OCI-LY7 (cell line): ENCODE measurements around the gene TASL. TPM values are rescaled to one million over a fixed set of nuclear protein-coding genes. Genes with fewer than 3 reads are reported as not detected.

Source experiments
- BruUV-seq: library from RNA; stranded (reverse); fragments of 400-500 nt; replicated peaks from 2 replicates; lab custom pipeline; 2021; lab: Mats Ljungman, UMichigan
- CTCF ChIA-PET: fragments of 300-600 bp; sonication (Branson Sonifier 250); formaldehyde crosslinking; loops from one replicate; lab custom pipeline; 2022; ENCODE audit warnings: antibody characterized with exemption; ENCODE audit not compliant: unreplicated experiment; lab: Charles Lee
- POLR2A ChIA-PET: fragments of 300-600 bp; sonication (Branson Sonifier 250); formaldehyde crosslinking; loops from one replicate; lab custom pipeline; 2022; ENCODE audit warnings: antibody characterized with exemption; lab: Charles Lee
- DNase-seq: peaks from one replicate; pipeline ENCODE4 v3.0.0-alpha.2; 2015; ENCODE audit warnings: low spot score
- H2AFZ ChIP-seq: fragments of 200-600 bp; sonication (generic), shearing (Covaris generic); 2 replicates; pipeline ENCODE4 v1.6.1; 2014; ENCODE audit warnings: mild to moderate bottlenecking, antibody characterized with exemption, low read length, moderate library complexity
- H3K27ac ChIP-seq: fragments of 200-600 bp; sonication (generic); 2 replicates; pipeline ENCODE4 v1.5.1; 2014; ENCODE audit warnings: mixed run types, low read depth, mild to moderate bottlenecking, moderate library complexity, low read length, inconsistent platforms; ENCODE audit not compliant: poor library complexity, severe bottlenecking
- H3K36me3 ChIP-seq: fragments of 200-600 bp; sonication (generic); 2 replicates; pipeline ENCODE4 v1.6.1; 2014; ENCODE audit warnings: mild to moderate bottlenecking, antibody characterized with exemption, low read length, moderate library complexity, mixed read lengths; ENCODE audit not compliant: insufficient read depth
- H3K4me1 ChIP-seq: fragments of 200-600 bp; sonication (generic); 2 replicates; pipeline ENCODE4 v1.5.1; 2014; ENCODE audit warnings: mild to moderate bottlenecking, low read length; ENCODE audit not compliant: insufficient read depth, poor library complexity, severe bottlenecking
- H3K4me2 ChIP-seq: fragments of 200-600 bp; sonication (generic); 2 replicates; pipeline ENCODE4 v1.6.1; 2014; ENCODE audit warnings: mild to moderate bottlenecking, low read length
- H3K4me3 ChIP-seq: fragments of 200-600 bp; sonication (generic); 2 replicates; pipeline ENCODE4 v1.5.1; 2014; ENCODE audit warnings: mild to moderate bottlenecking, low read depth, low read length; ENCODE audit not compliant: poor library complexity, severe bottlenecking
- H3K79me2 ChIP-seq: fragments of 200-600 bp; sonication (generic); 2 replicates; pipeline ENCODE4 v1.6.1; 2016; ENCODE audit warnings: low read depth, mild to moderate bottlenecking, low read length, moderate library complexity, mixed read lengths; ENCODE audit not compliant: insufficient read depth
- H3K9me2 ChIP-seq: fragments of 200-600 bp; sonication (generic); 2 replicates; pipeline ENCODE4 v1.6.1; 2016; ENCODE audit warnings: mild to moderate bottlenecking, low read length, mixed read lengths; ENCODE audit not compliant: insufficient read depth
- H3K9me3 ChIP-seq: fragments of 200-600 bp; sonication (generic); 2 replicates; pipeline ENCODE4 v1.6.1; 2014; ENCODE audit warnings: mild to moderate bottlenecking, mixed run types, low read length, mixed read lengths
- H4K20me1 ChIP-seq: fragments of 200-600 bp; sonication (generic); 2 replicates; pipeline ENCODE4 v1.6.1; 2014; ENCODE audit warnings: mild to moderate bottlenecking, antibody characterized with exemption, low read length, moderate library complexity, mixed read lengths; ENCODE audit not compliant: insufficient read depth
- CTCF ChIP-seq: fragments of 200-600 bp; sonication (generic); conservative IDR thresholded peaks from 2 replicates; pipeline ENCODE4 v1.5.1; 2014; ENCODE audit warnings: mild to moderate bottlenecking, antibody characterized with exemption, low read length, moderate library complexity, mixed read lengths
- EZH2phosphoT487 ChIP-seq: fragments of 200-600 bp; sonication (generic); IDR thresholded peaks from 2 replicates; pipeline ENCODE4 v1.6.1; 2018; ENCODE audit warnings: low read depth, borderline replicate concordance, mild to moderate bottlenecking, mixed run types, antibody characterized with exemption, low read length, moderate library complexity, mixed read lengths
- intact Hi-C: fragments of 100-400 bp; cut with micrococcal nuclease; formaldehyde crosslinking; loops from one replicate; pipeline ENCODE4 v1.10.0; 2022; ENCODE audit not compliant: unreplicated experiment
- total RNA-seq, 2 experiments: library from RNA; depleted of rRNA in 1 of 2; stranded (reverse); fragments of >200 nt in 1 of 2; shearing (Covaris generic) in 1 of 2; gene quantifications; 2 replicates each; pipeline ENCODE4 v1.2.3, GENCODE V29; 2014 to 2022

TASL gene
- total RNA-seq, 2 experiments from 2014 or later, result 0.13 TPM; not detected in 1

GRCh38 chrX:30586516-30586915 lies 8.9 kb upstream of the TASL start:
- H3K27ac ChIP-seq, result no peak overlapping the region
- H3K4me2 ChIP-seq, result no peak overlapping the region
- H3K79me2 ChIP-seq, result no peaks in the 10 kb centered on the region
- no peak for DNase-seq
- no peaks in the 10 kb centered on the region for H3K9me3 ChIP-seq
- TF ChIP-seq EZH2phosphoT487 (no peak), CTCF (no peak)
- H3K36me3 ChIP-seq, result no peaks in the 10 kb centered on the region
- CTCF ChIA-PET, result no interaction called here
- no TSS peak for BruUV-seq
- H3K4me3 ChIP-seq, result no peak overlapping the region
- POLR2A ChIA-PET, result interaction anchor here (0.7 kb wide), 1 partner anchor 556 kb away, joined by 3 read pairs; no protein-coding TSS in a partner anchor
- peaks cover 3% of the 10 kb centered on the region for H3K4me1 ChIP-seq
- H2AFZ ChIP-seq, result no peak overlapping the region
- intact Hi-C loops, result no loop called here
- no peaks in the 10 kb centered on the region for H3K9me2 ChIP-seq
- H4K20me1 ChIP-seq, result no peaks in the 10 kb centered on the region

- POLR2A ChIA-PET, result no interaction called here
- H4K20me1 ChIP-seq, result no peaks in the 10 kb centered on the region
- no peak overlapping the region for H3K4me2 ChIP-seq
- DNase-seq, result no peak
- CTCF ChIA-PET, result no interaction called here
- H3K36me3 ChIP-seq, result no peaks in the 10 kb centered on the region
- H3K79me2 ChIP-seq, result no peaks in the 10 kb centered on the region
- H3K4me1 ChIP-seq, result peaks cover 5% of the 10 kb centered on the region
- H3K4me3 ChIP-seq, result no peak overlapping the region
- no peaks in the 10 kb centered on the region for H3K9me2 ChIP-seq
- no peak overlapping the region for H3K27ac ChIP-seq
- TF ChIP-seq EZH2phosphoT487 (no peak), CTCF (no peak)
- no peaks in the 10 kb centered on the region for H3K9me3 ChIP-seq
- intact Hi-C loops, result no loop called here
- H2AFZ ChIP-seq, result no peak overlapping the region
- no TSS peak for BruUV-seq
Observed at GRCh38 chrX:30582664-30583063, 5.1 kb upstream of the TASL start.

GRCh38 chrX:30580641-30581040 lies 3.1 kb upstream of the TASL start:
- H3K79me2 ChIP-seq, result no peaks in the 10 kb centered on the region
- no peaks in the 10 kb centered on the region for H3K9me2 ChIP-seq
- TF ChIP-seq EZH2phosphoT487, result no peak
- no peak for TF ChIP-seq CTCF
- intact Hi-C loops, result no loop called here
- H3K4me2 ChIP-seq, result no peak overlapping the region
- BruUV-seq, result no TSS peak
- H4K20me1 ChIP-seq, result no peaks in the 10 kb centered on the region
- H3K9me3 ChIP-seq, result no peaks in the 10 kb centered on the region
- H3K27ac ChIP-seq, result no peak overlapping the region
- ChIA-PET CTCF (no interaction called here), POLR2A (no interaction called here)
- H3K4me1 ChIP-seq, result peaks cover 15% of the 10 kb centered on the region
- DNase-seq, result no peak
- H3K4me3 ChIP-seq, result no peak overlapping the region
- H2AFZ ChIP-seq, result no peak overlapping the region
- no peaks in the 10 kb centered on the region for H3K36me3 ChIP-seq
